Fibroblast of skin of left biceps (primary cell): Measurements from ENCODE around the gene ABCA13.
A peak's percentile ranks its signal among the peaks of the same experiment; 100 is the strongest.
"Not testable (repeated sequence)": the region's sequence is repeated elsewhere in the genome, so short reads cannot be mapped to it uniquely, and the experiment has no call there.

Experiments used
- DNase-seq, 2 experiments: peaks; one replicate each; pipeline ENCODE4 v3.0.0-alpha.2; 2013; ENCODE audit warnings: low read depth in 2 of 2

The ABCA13 gene

DNA sequence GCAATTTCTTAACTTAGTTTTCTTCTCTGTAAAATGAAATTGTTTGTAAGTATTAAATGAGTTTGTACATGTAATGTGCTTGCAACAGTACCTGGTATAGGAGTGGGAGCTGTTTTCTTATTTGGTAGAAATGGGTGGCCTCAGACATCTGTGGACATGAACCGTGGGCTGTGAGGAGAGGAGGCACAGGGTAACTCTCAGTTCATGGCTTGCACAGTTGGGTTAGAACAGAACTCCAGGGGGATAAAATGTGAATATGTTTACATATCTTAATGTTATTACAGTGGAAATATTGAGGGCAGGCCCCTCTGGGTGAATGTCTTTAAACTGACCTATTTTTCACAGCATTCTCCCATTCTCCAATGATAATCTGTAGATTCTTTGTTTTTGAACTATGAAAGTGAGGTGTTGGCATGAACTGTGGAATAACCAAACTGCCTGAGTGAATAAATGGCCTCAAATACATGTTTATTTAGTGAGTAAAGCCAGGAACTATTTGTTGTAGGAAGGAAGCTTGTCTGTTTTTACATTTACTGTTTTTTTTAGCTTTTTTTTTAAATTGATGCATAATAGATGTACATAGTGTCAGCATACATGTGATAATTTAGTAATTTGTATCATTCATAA is 2.6 kb downstream of the ABCA13 start:
- no peak for DNase-seq

GRCh38 chr7:48175019-48175418 is 3.8 kb downstream of the ABCA13 start:
- no peak for DNase-seq

- DNase-seq, result no peak
These were observed 5.2 kb downstream of the ABCA13 start for GRCh38 chr7:48176356-48176893.

DNA sequence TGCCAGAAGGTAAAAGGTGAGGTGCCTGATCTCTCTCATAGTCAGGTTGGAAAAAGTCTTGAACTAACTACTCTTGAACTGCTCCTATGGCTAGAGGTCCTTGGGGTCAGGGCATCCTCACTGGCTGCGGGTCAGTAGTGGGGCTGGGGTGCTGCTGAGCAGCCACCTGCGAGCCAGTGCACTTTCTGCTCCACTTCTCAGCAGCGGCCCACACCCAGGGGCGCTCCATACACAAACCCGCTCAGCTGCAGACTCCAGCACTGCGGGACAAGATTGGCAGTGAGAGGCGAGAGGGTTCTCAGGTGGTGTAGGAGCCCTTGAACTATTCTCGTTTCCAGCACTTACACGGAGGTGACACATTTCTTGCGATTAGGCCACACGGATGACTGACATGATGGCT is 6.0 kb downstream of the ABCA13 start:
- DNase-seq, result no peak

GRCh38 chr7:48179496-48180030 is 8.3 kb downstream of the ABCA13 start:
- DNase-seq, result no peak

GRCh38 chr7:48180981-48181380 is 9.7 kb downstream of the ABCA13 start:
- peak; percentile 25 to 28 for DNase-seq

GRCh38 chr7:48182718-48183369 is 11.6 kb downstream of the ABCA13 start:
- no peak for DNase-seq

DNA sequence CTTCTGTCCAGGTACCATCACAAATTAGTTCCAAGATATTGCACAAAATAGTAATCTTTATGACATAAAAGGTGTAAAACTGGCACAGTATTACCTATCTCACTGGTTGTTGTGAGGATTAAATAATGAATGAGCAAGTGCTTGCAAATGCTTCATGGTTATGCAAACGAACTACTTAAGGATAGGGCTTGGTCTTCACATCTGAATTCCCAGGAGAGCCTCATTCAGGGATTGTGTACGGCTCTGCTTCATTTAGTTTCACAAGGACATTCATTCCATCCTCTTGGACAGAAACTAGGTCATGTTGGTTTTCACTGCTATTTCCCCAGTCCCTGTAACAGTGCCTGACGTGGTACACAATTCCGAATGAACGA is 12.1 kb downstream of the ABCA13 start:
- no peak for DNase-seq

DNA sequence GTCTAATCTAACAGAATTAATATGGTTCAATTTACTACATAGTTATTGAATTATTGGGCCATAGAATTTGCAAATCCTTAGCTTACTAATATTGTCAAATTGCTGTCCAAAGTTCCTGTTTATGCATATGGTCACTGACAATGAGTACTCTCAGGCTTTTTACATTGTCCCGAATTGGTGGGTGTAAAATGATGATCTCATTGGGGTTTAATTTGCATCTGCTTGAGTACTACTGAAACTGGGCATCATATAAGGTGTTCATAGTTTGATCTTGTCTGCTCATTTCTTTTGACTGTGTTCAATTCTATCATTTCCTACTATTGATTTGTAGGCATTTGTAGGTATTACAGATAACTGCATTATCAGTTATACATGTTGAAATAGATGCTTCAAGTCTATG is 12.7 kb downstream of the ABCA13 start:
- no peak for DNase-seq

- no peak for DNase-seq
These were observed 17.7 kb downstream of the ABCA13 start for GRCh38 chr7:48188776-48189520.

- no peak for DNase-seq
These were observed 21.7 kb downstream of the ABCA13 start for GRCh38 chr7:48192996-48193395.

DNA sequence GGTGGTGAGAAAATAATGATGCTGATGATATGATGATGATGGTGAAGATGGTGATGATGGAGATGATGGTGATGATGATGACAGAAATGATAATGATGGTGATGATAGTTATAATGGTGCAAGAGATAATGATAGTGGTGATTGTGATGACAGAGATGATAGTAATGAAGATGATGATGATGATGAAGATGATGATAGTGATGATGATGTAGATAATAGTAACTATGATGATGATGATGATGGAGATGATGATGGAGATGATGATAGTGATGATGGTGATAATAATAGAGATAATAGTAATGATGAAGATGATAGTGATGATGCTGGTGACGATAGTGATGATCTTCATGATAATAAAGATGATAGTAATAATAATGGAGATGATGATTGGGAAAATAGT is 22.2 kb downstream of the ABCA13 start:
- no peak for DNase-seq

GRCh38 chr7:48200946-48201589 is 29.8 kb downstream of the ABCA13 start:
- not testable (repeated sequence) for DNase-seq

- DNase-seq, result not testable (repeated sequence)
These were observed 31.7 kb downstream of the ABCA13 start for GRCh38 chr7:48202916-48203315.

- no peak for DNase-seq
These were observed 36.0 kb downstream of the ABCA13 start for GRCh38 chr7:48207155-48207675.

DNA sequence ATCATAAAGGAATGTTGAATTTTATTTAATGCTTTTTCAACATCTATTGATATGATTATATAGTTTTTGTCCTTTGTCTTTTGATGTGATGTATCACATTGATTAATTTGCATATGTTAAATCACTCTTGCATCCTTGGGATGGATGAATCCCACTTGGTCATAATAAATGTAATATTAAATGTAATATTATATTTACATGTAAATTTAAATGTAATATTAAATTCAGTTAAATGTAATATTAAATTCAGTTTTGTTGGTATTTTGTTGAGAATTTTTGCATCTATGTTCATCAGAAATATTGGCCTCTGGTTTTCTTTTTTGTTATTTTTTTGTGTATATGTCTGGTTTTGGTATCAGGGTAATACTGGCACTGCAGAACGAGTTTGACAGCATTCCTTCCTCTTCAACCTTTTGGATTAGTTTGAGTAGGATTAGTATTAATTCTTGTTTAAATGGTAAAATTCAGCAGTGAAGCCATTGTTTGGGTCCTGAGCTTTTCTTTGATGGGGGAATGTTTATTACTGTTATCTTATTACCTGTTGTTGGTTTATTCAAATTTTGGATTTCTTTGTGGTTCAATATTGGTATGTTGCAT is 37.8 kb downstream of the ABCA13 start:
- DNase-seq, result no peak

- no peak for DNase-seq
These were observed 42.0 kb downstream of the ABCA13 start for GRCh38 chr7:48213226-48213625.

- DNase-seq, result no peak
These were observed 46.0 kb downstream of the ABCA13 start for GRCh38 chr7:48217266-48217665.

GRCh38 chr7:48217753-48218152 is 46.5 kb downstream of the ABCA13 start:
- DNase-seq, result no peak

GRCh38 chr7:48224042-48224441 is 52.8 kb downstream of the ABCA13 start:
- no peak for DNase-seq

GRCh38 chr7:48225101-48225500 is 53.8 kb downstream of the ABCA13 start:
- no peak for DNase-seq
